DND-41 (cell line): ENCODE measurements around the gene RMND1.

Experiments used
- CTCF ChIP-seq: IDR thresholded peaks from 2 replicates; pipeline ENCODE4 v1.5.1; 2012; ENCODE audit warnings: borderline replicate concordance, low read length, moderate library complexity, mild to moderate bottlenecking; ENCODE audit not compliant: poor library complexity, severe bottlenecking; ENCODE audit errors: extremely low read depth
- EZH2 ChIP-seq: IDR thresholded peaks from 3 replicates; pipeline ENCODE4 v1.6.1; 2012; ENCODE audit warnings: borderline replicate concordance, low read depth, mild to moderate bottlenecking, moderate library complexity, low read length, inconsistent platforms; ENCODE audit not compliant: severe bottlenecking

DNA sequence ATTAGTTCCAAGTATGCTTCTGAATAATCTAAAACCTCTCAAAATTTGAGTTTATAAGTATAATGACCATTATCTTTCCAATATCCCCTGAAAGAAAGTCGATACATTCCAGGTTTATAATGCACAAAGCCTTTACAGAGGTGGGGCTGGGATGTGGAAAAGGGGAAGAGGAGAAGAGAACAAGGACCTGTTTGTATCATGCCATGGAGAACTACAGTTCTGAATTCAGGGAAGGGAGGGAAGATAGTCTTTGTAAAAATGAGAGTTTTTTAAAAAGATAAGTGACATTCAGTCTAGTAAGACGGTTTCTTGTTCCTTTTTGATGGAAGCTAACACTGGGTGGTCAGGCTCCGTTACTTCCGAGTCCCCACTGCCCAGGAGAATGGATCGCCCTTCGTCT lies 86.7 kb downstream of the RMND1 start:
- no peak for TF ChIP-seq CTCF
- no peak for TF ChIP-seq EZH2
